ENCODE results near the gene BPI.
"Not testable (repeated sequence)": the region's sequence is repeated elsewhere in the genome, so short reads cannot be mapped to it uniquely, and the experiment has no call there.

BPI gene

DNA sequence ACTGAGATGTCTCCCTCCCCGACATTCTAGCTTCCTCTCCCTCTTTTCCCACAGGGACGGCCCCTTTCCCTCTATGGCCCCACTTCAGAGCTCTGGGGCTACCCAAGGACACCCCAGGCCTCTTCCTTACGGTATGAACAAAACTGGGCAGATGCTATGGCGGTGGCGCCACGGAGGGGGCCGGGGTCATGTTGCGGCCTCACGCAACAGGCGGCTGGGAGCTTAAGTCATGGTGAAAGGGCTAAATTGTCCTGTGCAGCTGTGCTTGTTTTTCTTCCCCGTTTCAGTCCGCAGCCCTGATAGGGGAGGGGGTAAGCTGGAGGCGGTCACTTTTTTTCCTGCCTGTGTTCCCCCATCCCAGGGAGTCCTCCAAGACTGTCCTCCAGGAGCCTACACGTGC is 25.8 kb upstream of the BPI start:
- no peak for DNase-seq (ENCODE audit: low read depth in 2 of 2)

DNA sequence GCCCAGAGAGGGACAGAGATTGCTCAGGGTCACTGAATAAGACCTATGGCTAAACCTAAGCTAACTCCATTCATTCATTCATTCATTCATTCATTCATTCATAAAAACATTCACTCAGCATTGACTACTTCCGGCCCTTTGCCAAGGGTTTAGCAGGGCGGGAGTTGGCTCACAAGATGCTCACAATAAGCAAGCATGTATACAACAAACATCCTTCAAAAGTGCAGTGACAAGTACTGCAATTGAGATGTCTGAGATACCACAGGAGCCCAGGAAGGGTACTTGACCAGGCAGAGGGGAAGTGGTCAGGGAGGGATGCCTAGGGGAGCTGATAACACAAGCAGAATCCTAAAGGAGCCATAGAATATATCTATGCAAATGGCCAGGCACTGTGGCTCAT is 25.2 kb upstream of the BPI start:
- DNase-seq (ENCODE audit: low read depth in 2 of 2): no peak

DNA sequence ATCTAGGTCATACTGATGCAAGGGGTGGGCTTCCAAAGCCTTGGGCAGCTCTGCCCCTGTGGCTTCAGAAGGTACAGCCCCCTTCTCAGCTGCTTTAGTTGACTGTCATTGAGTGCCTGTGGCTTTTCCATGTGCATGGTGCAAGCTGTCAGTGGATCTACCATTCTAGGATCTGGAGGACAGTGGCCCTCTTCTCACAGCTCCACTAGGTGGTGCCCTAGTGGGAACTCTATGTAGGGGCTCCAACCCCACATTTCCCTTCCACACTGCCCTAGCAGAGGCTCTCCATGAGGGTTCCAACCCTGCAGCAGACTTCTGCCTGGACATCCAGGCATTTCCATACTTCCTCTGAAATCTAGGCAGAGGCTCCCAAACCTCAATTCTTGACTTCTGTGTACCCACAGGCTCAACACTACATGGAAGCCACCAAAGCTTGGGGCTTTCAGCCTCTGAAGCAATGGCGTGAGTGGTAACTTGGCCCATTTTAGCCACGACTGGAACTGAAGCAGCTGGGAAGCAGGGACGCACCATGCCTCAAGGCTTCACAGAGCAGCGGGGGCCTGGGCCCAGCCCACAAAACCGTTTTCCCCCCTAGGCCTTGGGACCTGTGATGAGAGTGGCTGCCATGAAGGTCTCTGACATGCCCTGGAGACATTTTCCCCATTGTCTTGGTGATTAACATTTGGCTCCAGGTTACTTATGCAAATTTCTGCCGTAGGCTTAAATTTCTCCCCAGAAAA is 22.6 kb upstream of the BPI start:
- DNase-seq (ENCODE audit: low read depth in 2 of 2): not testable (repeated sequence)

DNA sequence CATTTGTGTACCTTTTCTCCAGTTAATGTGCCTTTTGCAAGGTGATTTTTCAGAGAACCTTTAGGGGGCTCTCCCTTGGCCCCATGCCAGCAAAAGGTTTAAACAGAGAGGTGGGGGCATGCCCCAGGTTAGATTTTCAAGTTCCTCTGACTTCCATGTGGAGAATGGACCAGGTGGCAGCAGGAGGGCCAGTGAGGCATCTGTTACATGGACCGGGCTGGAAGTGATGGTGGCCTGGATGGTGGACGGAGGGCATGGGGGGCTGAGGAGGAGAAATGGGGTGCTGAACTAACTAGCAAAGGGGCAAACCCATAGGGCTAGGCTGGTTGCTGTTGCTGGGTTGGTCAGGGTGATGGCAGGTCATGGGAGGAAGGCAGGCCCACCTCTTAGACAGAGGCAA is 20.7 kb upstream of the BPI start:
- DNase-seq (ENCODE audit: low read depth in 2 of 2): no peak

DNA sequence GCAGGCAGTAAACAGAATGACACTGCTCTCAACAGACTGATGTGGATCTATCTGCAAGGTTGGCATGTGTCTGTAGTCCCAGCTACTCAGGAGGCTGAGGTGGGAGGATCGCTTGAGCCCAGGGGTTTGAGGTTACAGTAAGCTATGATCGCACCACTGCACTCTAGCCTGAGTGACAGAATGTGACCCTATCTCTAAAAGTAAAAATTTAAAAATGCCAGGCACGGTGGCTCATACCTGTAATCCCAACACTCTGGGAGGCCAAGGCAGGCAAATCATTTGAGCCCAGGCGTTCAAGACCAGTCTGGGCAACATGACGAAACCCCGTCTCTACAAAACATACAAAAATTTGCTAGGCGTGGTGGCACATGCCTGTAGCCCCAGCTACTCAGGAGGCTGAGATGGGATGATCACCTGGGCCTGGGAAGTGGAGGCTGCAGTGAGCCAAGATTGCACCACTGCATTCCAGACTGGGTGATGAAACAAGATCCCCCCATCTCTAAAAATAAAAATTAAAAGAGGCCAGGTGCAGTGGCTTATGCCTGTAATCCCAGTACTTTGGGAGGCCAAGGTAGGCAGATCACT is 19.8 kb upstream of the BPI start:
- not testable (repeated sequence) for DNase-seq (ENCODE audit: low read depth in 2 of 2)

DNA sequence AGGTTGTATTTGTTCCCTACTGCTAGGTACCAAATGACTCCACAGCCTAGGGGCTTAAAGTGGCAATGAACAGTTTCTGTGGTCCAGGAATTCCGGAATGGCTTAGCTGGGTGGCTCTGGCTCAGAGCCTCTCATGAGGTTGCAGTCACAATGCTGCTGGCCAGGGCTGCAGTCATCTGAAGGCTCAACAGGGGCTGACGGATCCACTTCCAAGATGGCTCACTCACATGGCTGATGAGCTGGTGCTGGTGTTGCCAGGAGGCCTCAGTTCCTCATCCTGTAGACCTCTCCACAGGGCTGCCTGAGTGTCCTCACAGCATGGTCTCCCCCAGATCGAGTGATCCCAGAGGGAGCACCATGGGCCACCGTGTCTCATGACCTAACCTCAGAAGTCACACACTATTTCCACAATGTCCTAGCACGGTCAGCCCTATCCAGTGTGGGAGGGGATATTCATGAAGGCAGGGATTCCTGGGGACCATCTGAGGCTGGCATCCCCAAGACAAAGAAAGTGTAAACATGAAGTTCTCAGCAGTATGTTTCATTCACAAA is 19.0 kb upstream of the BPI start:
- no peak for DNase-seq (ENCODE audit: low read depth in 2 of 2)

DNA sequence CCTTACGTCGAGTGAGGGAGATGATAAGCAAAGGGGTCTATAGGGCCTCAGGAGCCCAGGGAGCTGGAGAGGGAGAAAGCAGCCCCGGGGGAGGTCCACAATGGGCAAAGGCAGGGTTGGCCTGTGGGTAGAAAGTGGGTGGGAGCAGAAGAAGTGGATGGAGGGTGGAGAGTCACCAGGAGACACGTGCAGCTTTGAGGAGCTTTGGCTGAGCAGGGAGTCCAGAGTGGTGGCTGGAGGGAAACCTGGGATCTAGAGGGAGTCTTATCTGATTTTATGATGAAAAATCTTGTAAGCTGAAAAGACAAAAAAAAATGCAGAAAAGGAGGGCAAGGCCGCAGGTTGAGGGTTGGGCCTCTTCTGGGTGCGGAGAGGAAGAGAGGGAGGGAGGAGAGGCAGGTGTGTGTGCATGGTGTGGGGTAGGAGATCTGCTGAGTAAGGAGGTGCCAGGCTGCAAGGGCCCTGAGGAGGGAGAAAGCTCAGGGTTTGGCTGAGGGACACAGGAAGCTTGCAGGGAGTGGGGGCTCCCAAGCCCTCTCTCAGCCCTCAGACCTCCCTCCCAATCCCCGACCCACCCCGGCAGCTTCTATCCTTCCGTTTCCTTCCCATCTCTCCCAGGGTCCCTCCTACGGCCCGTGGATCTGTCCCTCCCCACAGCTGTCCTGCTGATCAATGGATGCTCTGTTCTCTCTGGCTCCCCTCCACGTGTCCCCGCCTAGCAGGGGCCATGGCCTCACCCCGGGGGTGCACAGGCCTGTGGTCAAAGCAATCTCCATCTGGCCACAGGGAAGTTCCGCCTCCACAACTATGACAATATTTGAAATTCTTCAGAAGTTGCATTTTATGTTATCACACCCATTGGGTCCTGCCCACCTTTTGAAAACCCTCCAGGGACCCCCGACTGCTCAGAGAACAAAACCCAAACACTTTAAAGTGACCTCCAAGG is 17.1 kb upstream of the BPI start:
- DNase-seq (ENCODE audit: low read depth in 2 of 2): no peak

DNA sequence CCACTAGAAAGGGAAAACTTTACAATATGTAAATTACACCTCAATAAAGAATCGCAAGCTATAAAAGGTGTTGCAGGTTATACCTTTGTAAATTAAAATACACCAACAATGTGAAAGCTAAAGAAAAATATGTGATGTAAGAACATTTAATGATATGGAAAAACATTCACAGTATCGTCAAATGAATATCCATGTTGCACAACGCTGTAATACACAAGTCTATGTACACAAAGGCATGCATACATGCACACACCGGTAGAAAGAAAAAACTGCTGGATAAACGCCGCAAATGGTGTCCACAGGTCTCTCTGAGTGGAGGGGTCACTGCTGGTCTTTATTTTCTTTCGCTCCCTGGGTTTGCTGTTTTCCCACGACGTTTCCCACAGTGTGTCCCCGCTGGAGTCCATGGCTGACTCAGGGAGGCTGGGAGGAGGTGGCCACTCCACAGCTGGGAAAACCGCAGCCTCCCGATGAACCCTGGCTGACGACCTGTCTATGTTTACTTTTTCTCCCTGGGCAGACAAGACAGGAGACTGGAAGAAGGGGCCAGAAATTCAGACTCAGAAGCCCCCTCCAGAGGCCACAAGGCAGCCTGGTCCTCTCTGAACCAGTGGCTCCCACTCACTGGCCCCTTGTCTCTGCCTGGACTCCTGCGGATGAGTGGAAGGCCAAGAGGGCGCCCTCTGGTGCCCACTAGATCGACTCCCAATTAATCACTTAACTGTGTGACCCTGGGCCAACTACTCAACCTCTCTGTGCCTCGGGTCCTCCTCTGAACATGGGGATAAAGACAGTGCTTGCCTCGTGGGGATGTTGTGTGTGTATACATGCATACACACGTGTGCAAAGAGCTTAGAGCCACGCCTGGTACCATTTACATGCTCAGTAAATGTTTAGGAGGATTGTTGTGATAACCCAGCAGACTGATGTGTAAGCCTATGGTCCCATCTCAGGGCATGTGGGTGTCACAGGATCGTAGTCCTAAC is 12.8 kb upstream of the BPI start:
- no peak for DNase-seq (ENCODE audit: low read depth in 2 of 2)

DNA sequence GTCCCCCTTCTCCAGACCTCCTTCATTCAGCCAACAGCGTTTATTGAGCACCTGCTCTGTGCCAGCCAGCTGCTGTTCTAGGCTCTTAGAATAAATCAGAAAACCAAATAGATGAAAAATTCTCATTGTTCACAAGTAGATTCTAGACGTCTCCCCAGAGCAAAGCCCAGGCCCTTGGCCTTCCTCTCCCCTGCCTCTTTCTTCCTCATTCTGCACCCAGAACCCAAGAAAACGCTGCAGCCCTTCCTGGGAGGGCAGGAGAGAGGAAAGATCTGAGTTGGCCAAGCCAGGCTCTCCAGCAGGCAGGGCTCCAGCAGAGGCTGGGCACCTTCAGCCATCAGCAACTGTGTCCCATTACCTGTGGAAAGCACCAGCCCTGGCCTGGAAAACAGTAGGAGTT is 12.0 kb upstream of the BPI start:
- no peak for DNase-seq (ENCODE audit: low read depth in 2 of 2)

DNA sequence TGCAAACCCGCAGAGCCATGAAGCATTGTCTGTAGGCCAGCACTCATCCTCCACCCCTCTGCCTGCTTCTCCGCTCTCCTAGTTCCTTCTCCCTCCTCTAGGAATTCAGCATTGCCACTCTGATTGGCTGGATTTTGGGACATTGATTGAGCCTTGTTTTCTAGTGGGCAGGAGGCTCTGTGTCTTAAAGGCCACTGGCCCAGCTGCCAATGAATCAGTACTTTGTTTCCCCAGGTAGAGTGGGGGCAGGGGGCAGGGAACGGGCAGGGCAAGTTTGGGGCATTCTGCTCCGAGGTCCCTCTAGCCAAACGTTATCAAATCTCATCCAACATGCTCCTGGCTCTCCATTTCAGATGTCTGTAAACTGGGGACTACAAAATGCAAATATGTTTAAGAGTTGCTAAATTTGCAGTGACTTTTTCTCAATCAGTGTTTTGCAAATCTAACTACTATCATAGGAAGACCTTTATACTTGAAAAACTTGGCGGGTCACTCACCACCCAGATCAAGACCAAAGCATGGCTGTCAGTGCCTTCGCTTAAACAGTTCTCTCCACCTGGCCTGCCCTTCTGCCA is 10.4 kb upstream of the BPI start:
- no peak for DNase-seq (ENCODE audit: low read depth in 2 of 2)

DNA sequence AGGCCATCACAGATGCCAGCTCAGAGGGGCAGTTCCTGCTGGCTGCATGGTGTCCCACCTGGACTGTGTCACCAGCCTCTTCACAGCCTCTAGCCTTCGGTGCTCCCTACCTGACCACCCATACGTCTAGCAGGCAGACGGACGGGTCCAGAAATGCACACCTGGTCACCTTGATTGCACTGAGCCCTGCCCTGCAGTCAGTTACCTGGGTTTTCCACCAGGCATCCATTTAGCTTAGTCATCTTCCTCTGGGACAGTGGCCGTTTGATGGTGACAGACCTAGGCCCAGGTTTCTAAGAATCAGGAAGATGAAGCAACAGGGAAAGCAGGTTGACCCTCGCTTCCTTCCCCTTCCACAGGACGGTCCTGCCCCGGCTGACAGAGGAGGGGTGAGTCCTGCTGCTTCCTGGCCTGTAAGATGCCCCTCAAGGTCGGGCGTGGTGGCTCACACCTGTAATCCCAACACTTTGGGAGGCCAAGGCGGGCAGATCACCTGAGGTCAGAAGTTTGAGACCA is 9.8 kb upstream of the BPI start:
- no peak for DNase-seq (ENCODE audit: low read depth in 2 of 2)

DNA sequence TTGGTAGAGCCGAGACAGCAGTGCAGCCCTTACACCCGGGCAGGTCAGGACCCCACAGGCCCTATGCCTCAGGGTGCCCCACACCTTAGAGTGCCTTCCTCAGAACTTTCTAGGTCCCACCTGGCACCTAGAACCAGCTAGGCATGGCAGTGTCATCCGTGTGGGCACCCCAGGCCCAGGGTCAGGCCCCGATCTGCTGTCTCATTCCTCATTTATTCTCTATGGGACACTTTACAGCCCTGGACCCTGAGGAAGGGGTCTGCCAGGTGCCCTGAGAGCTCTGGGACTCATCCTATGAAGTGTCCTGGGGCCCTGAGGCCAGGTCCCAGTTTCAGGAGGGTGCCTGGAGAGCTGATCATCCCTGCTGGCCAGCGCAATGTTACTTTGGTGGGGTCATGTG is 8.1 kb upstream of the BPI start:
- no peak for DNase-seq (ENCODE audit: low read depth in 2 of 2)

DNA sequence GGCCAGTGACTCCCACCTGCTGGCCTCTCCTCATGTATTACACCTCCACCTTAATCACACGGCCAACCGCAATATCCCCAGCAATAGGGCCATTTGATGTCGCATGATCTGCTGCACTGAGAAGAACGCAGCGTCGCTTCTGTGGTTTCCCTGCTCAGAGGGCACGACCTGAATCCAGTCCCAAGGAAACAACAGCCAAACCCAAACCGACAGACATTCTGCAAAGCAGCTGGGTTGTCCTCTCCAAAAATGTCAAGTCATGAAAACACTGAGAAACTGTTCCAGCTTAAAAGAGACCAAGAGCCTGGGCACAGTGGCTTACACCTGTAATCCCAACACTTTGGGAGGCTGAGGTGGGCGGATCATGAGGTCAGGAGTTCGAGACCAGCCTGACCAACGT is 7.5 kb upstream of the BPI start:
- DNase-seq (ENCODE audit: low read depth in 2 of 2): no peak

DNA sequence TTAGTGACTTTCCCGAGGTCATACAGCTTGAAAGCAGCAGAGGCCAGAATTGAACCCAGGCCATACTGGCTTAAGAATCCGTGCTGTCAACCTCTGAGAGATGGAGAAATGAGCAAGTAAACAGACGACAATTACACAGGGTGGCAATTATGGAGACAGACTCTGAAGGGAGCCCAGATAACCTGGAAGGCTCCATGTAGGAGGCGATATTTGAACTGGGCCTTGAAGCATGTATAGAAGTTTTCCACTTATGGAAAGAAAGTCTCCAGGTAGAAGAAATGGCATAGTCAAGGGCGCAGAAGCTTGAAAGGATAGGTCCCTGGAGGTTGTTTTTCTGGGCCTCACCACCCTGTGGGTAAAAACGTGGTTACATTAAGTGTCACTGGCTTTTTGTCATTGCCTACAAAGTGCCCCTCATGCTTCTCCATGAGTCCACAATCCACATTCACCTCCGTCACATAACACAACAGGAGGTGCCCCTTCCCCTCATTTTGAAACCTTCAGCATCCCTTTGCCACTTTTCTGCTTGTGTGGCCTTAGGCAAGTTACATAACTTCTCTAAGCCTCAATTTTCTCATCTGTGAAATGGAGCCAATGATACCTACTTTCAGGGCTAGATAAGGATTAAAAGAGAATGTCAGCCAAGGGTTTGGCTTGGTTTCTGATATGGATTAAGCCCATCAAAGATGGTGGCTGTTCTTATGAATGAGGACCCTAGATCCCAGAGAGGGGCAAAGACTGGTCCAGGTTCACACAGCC is 5.9 kb upstream of the BPI start:
- no peak for DNase-seq (ENCODE audit: low read depth in 2 of 2)

DNA sequence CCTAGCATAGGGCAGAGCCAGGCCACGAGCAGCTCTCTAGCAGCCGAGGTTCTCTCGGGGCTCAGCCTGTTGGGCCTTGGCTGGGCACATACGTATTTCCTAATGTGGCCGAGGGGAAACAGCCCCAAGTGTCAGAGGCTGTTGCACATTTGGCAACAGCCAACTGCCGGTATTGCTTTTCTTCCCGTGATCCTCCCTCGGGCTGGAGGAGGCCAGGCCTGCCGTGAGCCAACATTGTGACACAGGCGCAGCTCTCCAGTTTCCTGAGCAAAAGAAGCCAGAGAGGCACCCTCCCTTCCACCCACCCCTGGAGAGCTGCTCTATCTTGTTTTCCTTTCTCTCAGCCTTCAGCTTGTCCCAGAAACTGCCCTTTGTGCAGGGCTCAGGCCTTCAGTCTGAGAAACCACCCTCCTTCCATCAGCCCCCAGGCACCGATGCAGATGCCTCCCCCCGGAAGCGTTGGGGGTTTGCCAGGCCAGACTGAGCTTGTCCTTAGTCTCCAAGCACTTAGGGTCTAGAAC is 5.1 kb upstream of the BPI start:
- DNase-seq (ENCODE audit: low read depth in 2 of 2): no peak

DNA sequence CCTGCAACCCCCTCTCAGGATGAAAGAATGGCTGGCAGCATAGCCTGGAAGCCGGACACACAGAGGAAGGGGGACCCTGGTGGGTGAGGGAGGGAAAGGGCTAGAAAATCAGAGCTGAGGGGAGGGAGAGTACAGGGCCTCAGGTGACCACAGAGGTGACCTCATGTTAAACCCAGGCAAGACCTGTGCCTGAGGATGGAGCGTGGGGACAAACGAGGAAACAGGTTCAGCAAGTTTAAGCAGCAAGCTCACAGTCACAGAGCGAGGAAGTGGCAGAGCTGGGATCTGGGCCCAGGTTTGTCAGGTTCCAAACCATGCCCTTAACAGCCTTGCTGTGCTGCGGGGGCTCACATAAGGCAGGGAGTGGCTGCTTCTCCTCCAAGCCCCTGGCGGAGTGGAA is 4.0 kb upstream of the BPI start:
- DNase-seq (ENCODE audit: low read depth in 2 of 2): no peak

DNA sequence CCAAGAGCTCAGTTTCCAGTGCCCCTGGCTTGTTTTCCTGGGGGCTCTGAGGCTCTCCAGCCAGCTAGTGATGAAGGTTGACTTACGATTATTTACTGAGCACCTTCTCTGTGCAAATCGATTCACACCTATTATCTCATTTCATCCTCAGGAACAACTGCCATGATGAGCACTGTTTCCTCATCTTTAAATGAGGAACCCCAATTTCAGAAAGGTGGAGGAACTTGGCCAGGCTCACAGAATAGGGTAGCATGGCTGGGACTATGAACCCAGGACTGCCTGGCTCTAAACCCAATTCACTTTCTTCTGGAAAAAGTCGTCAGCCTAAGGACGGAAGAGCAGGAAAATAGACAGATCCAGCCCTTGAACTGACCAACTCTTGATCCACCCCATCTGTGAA is 3.5 kb upstream of the BPI start:
- DNase-seq (ENCODE audit: low read depth in 2 of 2): no peak

DNA sequence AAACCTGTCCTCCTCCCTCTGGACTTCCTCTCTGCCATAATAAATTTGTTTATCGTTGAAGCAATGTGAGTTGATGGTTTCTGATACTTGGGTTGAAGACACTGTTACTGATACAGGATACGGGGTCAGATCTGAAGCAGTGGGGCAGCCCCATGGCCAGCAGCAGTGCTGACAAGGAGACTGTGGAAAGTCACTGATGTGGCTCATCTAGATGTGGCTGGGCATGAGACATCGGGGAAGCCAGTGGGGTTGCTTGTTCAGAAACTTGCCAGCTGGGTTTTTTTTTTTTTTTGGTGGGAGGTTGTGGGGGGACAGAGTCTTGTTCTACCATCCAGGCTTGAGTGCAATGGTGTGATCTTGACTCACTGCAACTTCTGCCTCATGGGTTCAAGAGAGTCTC is 2.6 kb upstream of the BPI start:
- DNase-seq (ENCODE audit: low read depth in 2 of 2): no peak

DNA sequence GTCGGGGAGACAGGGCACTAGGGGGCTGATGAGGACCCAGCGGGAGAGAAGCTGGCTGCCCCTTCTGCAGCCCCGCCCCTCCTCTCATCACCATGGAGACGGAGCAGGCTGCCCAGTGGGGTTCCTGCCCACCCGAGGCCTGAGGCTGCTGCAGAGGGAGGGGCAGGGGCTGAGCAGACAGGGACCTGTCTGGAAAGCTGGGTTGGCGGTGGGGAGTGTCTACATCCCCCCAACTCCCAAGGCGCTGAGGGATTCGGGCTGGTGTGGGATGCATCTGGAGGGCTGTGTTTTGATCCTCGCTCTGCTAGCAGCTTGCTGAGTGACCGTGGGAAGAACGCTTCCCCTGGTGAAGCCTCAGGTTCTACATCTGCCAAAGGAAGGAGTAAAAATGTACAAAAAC is 1.2 kb upstream of the BPI start:
- no peak for DNase-seq (ENCODE audit: low read depth in 2 of 2)
